ENCODE results near the gene DOCK3. TPM values are rescaled to one million over a fixed set of nuclear protein-coding genes. Genes with fewer than 3 reads are reported as not detected.
"Not testable (repeated sequence)": the region's sequence is repeated elsewhere in the genome, so short reads cannot be mapped to it uniquely, and the experiment has no call there.

The DOCK3 gene
- total RNA-seq, 1 experiment from 2014 or later: 8.3 TPM

DNA sequence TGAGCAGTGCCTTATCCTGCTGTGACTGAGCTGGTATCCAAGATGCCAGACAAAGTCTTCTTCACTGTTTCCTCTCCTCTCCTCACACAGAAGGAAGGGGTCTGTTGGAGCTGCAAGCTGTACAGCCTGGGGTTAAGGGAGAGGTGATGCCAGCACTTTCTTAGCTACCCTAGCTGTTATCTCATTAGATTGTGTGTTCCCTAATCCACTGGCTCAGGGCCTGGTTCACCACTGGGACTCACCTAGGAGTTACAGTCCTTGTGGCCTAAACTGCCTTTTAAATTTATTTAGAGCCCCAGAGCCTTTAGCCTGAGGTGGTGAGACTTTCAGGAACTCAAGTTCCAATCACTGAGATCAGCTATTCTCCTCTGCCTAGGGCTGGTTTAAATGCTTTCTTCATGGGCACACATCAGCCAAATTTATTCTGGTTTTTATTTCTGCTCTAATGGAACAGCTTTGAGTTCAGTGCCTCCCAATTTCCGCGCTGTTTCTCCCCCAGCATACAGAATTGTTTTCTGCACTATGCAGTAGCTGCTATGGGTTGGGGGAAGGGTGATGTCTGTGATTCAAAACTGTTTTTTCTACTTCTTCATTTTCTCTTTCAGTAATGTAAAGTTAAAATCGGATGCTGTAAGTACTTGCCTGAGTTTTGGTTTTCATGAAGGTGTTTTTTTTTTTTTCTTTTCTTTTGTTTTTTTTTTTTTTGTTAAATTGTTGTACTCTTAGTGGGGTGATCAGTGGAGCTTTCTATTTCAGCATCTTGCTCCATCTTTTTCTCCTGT is 198.8 kb downstream of the DOCK3 start:
- H3K27ac ChIP-seq (ENCODE audit: insufficient read length, low read depth, low read length): no peak overlapping the region
- H3K36me3 Mint-ChIP-seq (ENCODE audit: insufficient read depth in 1 of 3, low read depth in 3 of 3): peaks cover 4 to 16% (median 4%) of the 10 kb centered on the region in 3 experiments; a peak in 4 of 7 replicates

DNA sequence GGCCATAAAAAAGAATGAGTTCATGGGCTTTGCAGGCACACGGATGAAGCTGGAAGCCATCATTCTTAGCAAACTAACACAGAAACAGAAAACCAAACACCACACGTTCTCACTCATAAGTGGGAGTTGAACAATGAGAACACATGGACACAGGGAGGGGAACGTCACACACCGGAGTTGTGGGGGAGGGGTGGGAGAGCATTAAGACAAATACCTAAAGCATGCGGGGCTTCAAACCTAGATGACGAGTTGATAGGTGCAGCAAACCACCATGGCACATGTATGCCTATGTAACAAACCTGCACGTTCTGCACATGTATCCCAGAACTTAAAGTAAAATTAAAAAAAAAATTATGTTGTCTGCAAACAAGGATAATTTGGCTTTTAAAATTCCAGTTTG is 200.1 kb downstream of the DOCK3 start:
- DNase-seq: not testable (repeated sequence)

More for the DNA sequence above, 198.8 kb downstream of the DOCK3 start:
- no peak overlapping the region for H2AK5ac ChIP-seq (ENCODE audit: insufficient read length, low read length)
- no peak overlapping the region for H3K4ac ChIP-seq (ENCODE audit: low read depth, low read length)
- no peak overlapping the region for H3K18ac ChIP-seq (ENCODE audit: insufficient read length, low read depth, low read length)
- H2BK15ac ChIP-seq (ENCODE audit: low read depth, low read length): no peak overlapping the region
- TF ChIP-seq, protein P1, sequence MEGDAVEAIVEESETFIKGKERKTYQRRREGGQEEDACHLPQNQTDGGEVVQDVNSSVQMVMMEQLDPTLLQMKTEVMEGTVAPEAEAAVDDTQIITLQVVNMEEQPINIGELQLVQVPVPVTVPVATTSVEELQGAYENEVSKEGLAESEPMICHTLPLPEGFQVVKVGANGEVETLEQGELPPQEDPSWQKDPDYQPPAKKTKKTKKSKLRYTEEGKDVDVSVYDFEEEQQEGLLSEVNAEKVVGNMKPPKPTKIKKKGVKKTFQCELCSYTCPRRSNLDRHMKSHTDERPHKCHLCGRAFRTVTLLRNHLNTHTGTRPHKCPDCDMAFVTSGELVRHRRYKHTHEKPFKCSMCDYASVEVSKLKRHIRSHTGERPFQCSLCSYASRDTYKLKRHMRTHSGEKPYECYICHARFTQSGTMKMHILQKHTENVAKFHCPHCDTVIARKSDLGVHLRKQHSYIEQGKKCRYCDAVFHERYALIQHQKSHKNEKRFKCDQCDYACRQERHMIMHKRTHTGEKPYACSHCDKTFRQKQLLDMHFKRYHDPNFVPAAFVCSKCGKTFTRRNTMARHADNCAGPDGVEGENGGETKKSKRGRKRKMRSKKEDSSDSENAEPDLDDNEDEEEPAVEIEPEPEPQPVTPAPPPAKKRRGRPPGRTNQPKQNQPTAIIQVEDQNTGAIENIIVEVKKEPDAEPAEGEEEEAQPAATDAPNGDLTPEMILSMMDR (conservative IDR thresholded peaks at IDR 0.05): no peak
- Mint-ChIP-seq H3K4me3 (no peak overlapping the region), H3K27ac (peak overlapping the region in 1 of 3 experiments; percentile 82; a peak in 3 of 7 replicates), H3K27me3 (ENCODE audit: low read depth) (no peaks in the 10 kb centered on the region; the same call in 1 of the 2 replicates), H3K9me3 (peaks cover 3% of the 10 kb centered on the region in 2 experiments; a peak in 3 of 5 replicates), H3K4me1 (peaks cover 28% of the 10 kb centered on the region in 2 experiments)
- H3K56ac ChIP-seq (ENCODE audit: insufficient read length, low read depth, low read length): no peak overlapping the region
- H3K23me2 ChIP-seq (ENCODE audit: insufficient read length, low read depth, low read length, poor library complexity, severe bottlenecking): no peaks in the 10 kb centered on the region
- H3K79me2 ChIP-seq (ENCODE audit: insufficient read depth, low read length): no peaks in the 10 kb centered on the region
- no peak overlapping the region for H4K5ac ChIP-seq (ENCODE audit: insufficient read length, low read depth, low read length)
- no peak overlapping the region for H3K4me2 ChIP-seq (ENCODE audit: insufficient read depth, insufficient read length, low read length)
- no peak overlapping the region for H3K23ac ChIP-seq (ENCODE audit: insufficient read length, low read depth, low read length)
- no peak overlapping the region for H4K91ac ChIP-seq (ENCODE audit: insufficient read length, low read depth, low read length)
- peaks cover 4% of the 10 kb centered on the region; the same call in 1 of the 2 replicates for H3K4me1 ChIP-seq (ENCODE audit: insufficient read depth, low read length)
- no peak overlapping the region for H3K9ac ChIP-seq (ENCODE audit: extremely low read depth, insufficient read length, low read length)
- no peaks in the 10 kb centered on the region for H3K79me1 ChIP-seq (ENCODE audit: insufficient read depth, low read depth, low read length, poor library complexity, severe bottlenecking)
- WGBS (ENCODE audit: extremely low coverage, insufficient read length, low lambda C conversion rate): no CpG with 5 or more reads among the region's 3 CpGs
- DNase-seq: no peak
- no peak overlapping the region for H2AFZ ChIP-seq (ENCODE audit: low read length)
- H2BK120ac ChIP-seq (ENCODE audit: low read depth, low read length, poor library complexity, severe bottlenecking): no peak overlapping the region
- H3T11ph ChIP-seq (ENCODE audit: low read length): no peak overlapping the region
- H2BK5ac ChIP-seq (ENCODE audit: insufficient read length, low read length): no peak overlapping the region
- H3K27me3 ChIP-seq (ENCODE audit: insufficient read depth, low read length): no peaks in the 10 kb centered on the region
- H2BK12ac ChIP-seq (ENCODE audit: insufficient read length, low read depth, low read length): no peak overlapping the region
- no peaks in the 10 kb centered on the region for H3K9me3 ChIP-seq (ENCODE audit: control insufficient read depth, low read depth, low read length)
- no peak overlapping the region for H4K8ac ChIP-seq (replicated peaks; ENCODE audit: insufficient read length, low read depth, low read length)
- peaks cover 3% of the 10 kb centered on the region for H4K20me1 ChIP-seq (ENCODE audit: control insufficient read depth, insufficient read depth, insufficient read length)
- no peak overlapping the region for H3K14ac ChIP-seq (ENCODE audit: insufficient read depth, low read length)
- H2BK20ac ChIP-seq (ENCODE audit: low read depth, low read length, poor library complexity, severe bottlenecking): no peak overlapping the region

More for the DNA sequence above, 200.1 kb downstream of the DOCK3 start:
- H3K4me1 ChIP-seq (ENCODE audit: insufficient read depth, low read length); H4K20me1 ChIP-seq (ENCODE audit: control insufficient read depth, insufficient read depth, insufficient read length); H3K4me3 Mint-ChIP-seq; H2BK15ac ChIP-seq (ENCODE audit: low read depth, low read length); H3K9ac ChIP-seq (ENCODE audit: extremely low read depth, insufficient read length, low read length); H3K79me2 ChIP-seq (ENCODE audit: insufficient read depth, low read length); H2BK12ac ChIP-seq (ENCODE audit: insufficient read length, low read depth, low read length); H3K9me3 ChIP-seq (ENCODE audit: control insufficient read depth, low read depth, low read length); H3K23me2 ChIP-seq (ENCODE audit: insufficient read length, low read depth, low read length, poor library complexity, severe bottlenecking); H3K18ac ChIP-seq (ENCODE audit: insufficient read length, low read depth, low read length); H3K79me1 ChIP-seq (ENCODE audit: insufficient read depth, low read depth, low read length, poor library complexity, severe bottlenecking); H2AK5ac ChIP-seq (ENCODE audit: insufficient read length, low read length); H2BK20ac ChIP-seq (ENCODE audit: low read depth, low read length, poor library complexity, severe bottlenecking); H3K4me2 ChIP-seq (ENCODE audit: insufficient read depth, insufficient read length, low read length); H3K56ac ChIP-seq (ENCODE audit: insufficient read length, low read depth, low read length); H4K91ac ChIP-seq (ENCODE audit: insufficient read length, low read depth, low read length); H4K8ac ChIP-seq (replicated peaks; ENCODE audit: insufficient read length, low read depth, low read length); H2BK5ac ChIP-seq (ENCODE audit: insufficient read length, low read length); H3K4ac ChIP-seq (ENCODE audit: low read depth, low read length); H3K27me3 Mint-ChIP-seq (ENCODE audit: low read depth); H4K5ac ChIP-seq (ENCODE audit: insufficient read length, low read depth, low read length); H3K27me3 ChIP-seq (ENCODE audit: insufficient read depth, low read length); H3K9me3 Mint-ChIP-seq; H3K23ac ChIP-seq (ENCODE audit: insufficient read length, low read depth, low read length); H2AFZ ChIP-seq (ENCODE audit: low read length); H3K27ac ChIP-seq (ENCODE audit: insufficient read length, low read depth, low read length); H2BK120ac ChIP-seq (ENCODE audit: low read depth, low read length, poor library complexity, severe bottlenecking); H3T11ph ChIP-seq (ENCODE audit: low read length); H3K14ac ChIP-seq (ENCODE audit: insufficient read depth, low read length): not testable (repeated sequence)
- peaks cover 4 to 16% (median 5%) of the 10 kb centered on the region in 3 experiments; a peak in 4 of 7 replicates for H3K36me3 Mint-ChIP-seq (ENCODE audit: insufficient read depth in 1 of 3, low read depth in 3 of 3)
- peaks cover 38% of the 10 kb centered on the region in 2 experiments for H3K4me1 Mint-ChIP-seq
- peak overlapping the region; percentile 46 to 90 (median 86); a peak in 3 of 7 replicates for H3K27ac Mint-ChIP-seq
- no CpG with 5 or more reads among the region's 7 CpGs for WGBS (ENCODE audit: extremely low coverage, insufficient read length, low lambda C conversion rate)

Measured in H9 (cell line).